ENCODE results near the gene KCNC1. TPM values are rescaled to one million over a fixed set of nuclear protein-coding genes. Genes with fewer than 3 reads are reported as not detected.

Gene KCNC1
- total RNA-seq, 4 donors from 2014 or later: not detected

- no peaks in the 10 kb centered on the region for H3K27me3 ChIP-seq
- H3K9me3 ChIP-seq: no peaks in the 10 kb centered on the region
- H3K36me3 ChIP-seq: peaks cover 0 to 15% (median 0%) of the 10 kb centered on the region in 3 donors
- no peak overlapping the region for H3K27ac ChIP-seq
- 87 to 90% methylated on average over 3 of the region's 3 CpGs for WGBS, 2 donors
- H3K4me3 ChIP-seq: no peak overlapping the region
- TF ChIP-seq POLR2A (IDR thresholded peaks at IDR 0.05) (no peak), EP300 (IDR thresholded peaks at IDR 0.05) (no peak), CTCF (IDR thresholded peaks at IDR 0.05) (no peak)
- no peak for DNase-seq (ENCODE audit: low spot score in 2 of 2)
- no peaks in the 10 kb centered on the region for H3K4me1 ChIP-seq
Observed at GRCh38 chr11:17798716-17799115, 64.1 kb downstream of the KCNC1 start.

- Histone ChIP-seq H3K27ac (no peak overlapping the region), H3K36me3 (peaks cover 0 to 15% (median 0%) of the 10 kb centered on the region in 3 donors), H3K27me3 (no peaks in the 10 kb centered on the region), H3K4me3 (no peak overlapping the region), H3K9me3 (no peaks in the 10 kb centered on the region), H3K4me1 (no peaks in the 10 kb centered on the region)
- no peak for TF ChIP-seq CTCF (IDR thresholded peaks at IDR 0.05)
- TF ChIP-seq EP300 (IDR thresholded peaks at IDR 0.05): no peak
- TF ChIP-seq POLR2A (IDR thresholded peaks at IDR 0.05): no peak
- DNase-seq (ENCODE audit: low spot score in 2 of 2): no peak
- 93 to 98% methylated on average over 5 of the region's 5 CpGs for WGBS, 2 donors
Observed at GRCh38 chr11:17799147-17799546, 64.6 kb downstream of the KCNC1 start.

GRCh38 chr11:17801166-17801565 lies 66.6 kb downstream of the KCNC1 start:
- Histone ChIP-seq H3K4me3 (no peak overlapping the region), H3K4me1 (no peaks in the 10 kb centered on the region), H3K36me3 (peaks cover 0 to 15% (median 0%) of the 10 kb centered on the region in 3 donors), H3K27ac (no peak overlapping the region), H3K27me3 (no peaks in the 10 kb centered on the region), H3K9me3 (no peaks in the 10 kb centered on the region)
- TF ChIP-seq POLR2A (IDR thresholded peaks at IDR 0.05): no peak
- no peak for TF ChIP-seq CTCF (IDR thresholded peaks at IDR 0.05)
- no peak for TF ChIP-seq EP300 (IDR thresholded peaks at IDR 0.05)
- 96 to 100% methylated on average over 4 of the region's 4 CpGs for WGBS, 2 donors
- DNase-seq (ENCODE audit: low spot score in 2 of 2): no peak

- no peak for DNase-seq (ENCODE audit: low spot score in 2 of 2)
- no peak overlapping the region for H3K27ac ChIP-seq
- H3K27me3 ChIP-seq: no peaks in the 10 kb centered on the region
- no peak for TF ChIP-seq EP300 (IDR thresholded peaks at IDR 0.05)
- no peak for TF ChIP-seq CTCF (IDR thresholded peaks at IDR 0.05)
- no peak for TF ChIP-seq POLR2A (IDR thresholded peaks at IDR 0.05)
- no peak overlapping the region for H3K4me3 ChIP-seq
- H3K9me3 ChIP-seq: no peaks in the 10 kb centered on the region
- 93 to 94% methylated on average over 4 of the region's 4 CpGs for WGBS, 2 donors
- H3K4me1 ChIP-seq: no peaks in the 10 kb centered on the region
- H3K36me3 ChIP-seq: peaks cover 0 to 7% (median 0%) of the 10 kb centered on the region in 3 donors
Observed at GRCh38 chr11:17802491-17802890, 67.9 kb downstream of the KCNC1 start.

- H3K4me1 ChIP-seq: no peaks in the 10 kb centered on the region
- 72 to 80% methylated on average over 7 of the region's 7 CpGs for WGBS, 2 donors
- H3K27me3 ChIP-seq: no peaks in the 10 kb centered on the region
- H3K9me3 ChIP-seq: no peaks in the 10 kb centered on the region
- no peak overlapping the region for H3K27ac ChIP-seq
- no peak for DNase-seq (ENCODE audit: low spot score in 2 of 2)
- H3K36me3 ChIP-seq: peaks cover 0 to 7% (median 0%) of the 10 kb centered on the region in 3 donors
- TF ChIP-seq EP300 (IDR thresholded peaks at IDR 0.05) (no peak), POLR2A (IDR thresholded peaks at IDR 0.05) (no peak), CTCF (IDR thresholded peaks at IDR 0.05) (no peak)
- H3K4me3 ChIP-seq: no peak overlapping the region
Observed at GRCh38 chr11:17803754-17804334, 69.3 kb downstream of the KCNC1 start.

Measured in tibial nerve (tissue), 4 donors.